Panc1 (cell line): ENCODE results near the gene OR52W1. TPM values are rescaled to one million over a fixed set of nuclear protein-coding genes. Genes with fewer than 3 reads are reported as not detected.

ENCODE experiments used
- ATAC-seq: fragments of 200-7000 bp; cut with Tn5 transposase; 2 replicates; pipeline ENCODE4 v1.9.1; 2020; ENCODE audit warnings: mild to moderate bottlenecking, moderate library complexity
- BruUV-seq: library from RNA; stranded (reverse); fragments of 400-500 nt; replicated peaks from 2 replicates; lab custom pipeline; 2021; lab: Mats Ljungman, UMichigan
- CTCF ChIA-PET: fragments of 300-600 bp; sonication (Branson Sonifier 250); formaldehyde crosslinking; loops from one replicate; lab custom pipeline; 2022; ENCODE audit warnings: antibody characterized with exemption; lab: Charles Lee
- POLR2A ChIA-PET: fragments of 300-600 bp; sonication (Branson Sonifier 250); formaldehyde crosslinking; loops from one replicate; lab custom pipeline; 2022; ENCODE audit warnings: antibody characterized with exemption; lab: Charles Lee
- DNase-seq: peaks from one replicate; pipeline ENCODE4 v3.0.0-alpha.2; 2010; ENCODE audit warnings: low read depth, low spot score
- H3K27ac ChIP-seq: 2 replicates; pipeline ENCODE4 v1.5.1; 2011; ENCODE audit warnings: mild to moderate bottlenecking, low read length, inconsistent platforms
- H3K27me3 ChIP-seq: fragments of 200-500 bp; sonication (Bioruptor generic); 2 replicates; pipeline ENCODE4 v1.6.0; 2014; ENCODE audit warnings: low read length, inconsistent platforms; ENCODE audit not compliant: control insufficient read depth, insufficient read depth
- H3K36me3 ChIP-seq: fragments of 200-500 bp; sonication (Bioruptor generic); 2 replicates; pipeline ENCODE4 v1.5.1; 2014; ENCODE audit warnings: inconsistent platforms, mild to moderate bottlenecking, low read length, moderate library complexity; ENCODE audit not compliant: control insufficient read depth, insufficient read depth
- H3K4me1 ChIP-seq: 2 replicates; pipeline ENCODE4 v1.5.1; 2011; ENCODE audit warnings: inconsistent platforms, mild to moderate bottlenecking, low read length, moderate library complexity; ENCODE audit not compliant: control insufficient read depth, insufficient read depth
- H3K4me3 ChIP-seq, 2 experiments: 2 replicates each; pipeline ENCODE4 v1.5.1; 2011 to 2012; ENCODE audit warnings: low read depth in 2 of 2, low read length in 2 of 2, mild to moderate bottlenecking in 2 of 2, inconsistent platforms in 1 of 2, moderate library complexity in 1 of 2
- H3K9me3 ChIP-seq: fragments of 200-500 bp; sonication (Bioruptor generic); 2 replicates; pipeline ENCODE4 v1.5.1; 2014; ENCODE audit warnings: low read depth, mild to moderate bottlenecking, inconsistent platforms, low read length, moderate library complexity; ENCODE audit not compliant: control insufficient read depth, insufficient read depth
- POLR2AphosphoS5 ChIP-seq: IDR thresholded peaks from 2 replicates; pipeline ENCODE4 v1.6.1; 2012; ENCODE audit warnings: mild to moderate bottlenecking, low read depth, low read length, moderate library complexity
- SIN3A ChIP-seq: IDR thresholded peaks from 2 replicates; pipeline ENCODE4 v1.6.1; 2012; ENCODE audit warnings: low read depth, mild to moderate bottlenecking, low read length, moderate library complexity, borderline replicate concordance; ENCODE audit not compliant: insufficient read depth
- TCF7L2 ChIP-seq: IDR thresholded peaks from 2 replicates; pipeline ENCODE4 v1.6.1; 2011; ENCODE audit warnings: mild to moderate bottlenecking, low read depth, low read length, inconsistent platforms
- in situ Hi-C: cut with HindIII; loops from 2 replicates; pipeline ENCODE4 v1.10.0; 2016; ENCODE audit warnings: low sequenced_read_pairs, low pct_unique_long_range_greater_than_20kb
- intact Hi-C: fragments of 100-400 bp; cut with micrococcal nuclease; formaldehyde crosslinking; loops from one replicate; pipeline ENCODE4 v1.10.0; 2022; ENCODE audit not compliant: unreplicated experiment
- total RNA-seq: library from RNA; stranded (reverse); gene quantifications from one replicate; pipeline ENCODE4 v1.2.1, GENCODE V29; 2021; ENCODE audit not compliant: unreplicated experiment
- TF ChIP-seq, protein P1 (sequence below), 2 experiments: IDR thresholded peaks; 2 replicates each; pipeline ENCODE4 v1.6.1; 2011 to 2012; ENCODE audit warnings: low read depth in 2 of 2, control low read depth in 1 of 2, low read length in 1 of 2, mild to moderate bottlenecking in 1 of 2, moderate library complexity in 1 of 2; ENCODE audit not compliant: insufficient read depth in 1 of 2
- TF ChIP-seq, protein P2 (sequence below): fragments of 450-650 bp; IDR thresholded peaks from 2 replicates; pipeline ENCODE4 v1.5.1; 2017; ENCODE audit warnings: mild to moderate bottlenecking

Gene OR52W1
- total RNA-seq, 1 experiment from 2014 or later: not detected

DNA sequence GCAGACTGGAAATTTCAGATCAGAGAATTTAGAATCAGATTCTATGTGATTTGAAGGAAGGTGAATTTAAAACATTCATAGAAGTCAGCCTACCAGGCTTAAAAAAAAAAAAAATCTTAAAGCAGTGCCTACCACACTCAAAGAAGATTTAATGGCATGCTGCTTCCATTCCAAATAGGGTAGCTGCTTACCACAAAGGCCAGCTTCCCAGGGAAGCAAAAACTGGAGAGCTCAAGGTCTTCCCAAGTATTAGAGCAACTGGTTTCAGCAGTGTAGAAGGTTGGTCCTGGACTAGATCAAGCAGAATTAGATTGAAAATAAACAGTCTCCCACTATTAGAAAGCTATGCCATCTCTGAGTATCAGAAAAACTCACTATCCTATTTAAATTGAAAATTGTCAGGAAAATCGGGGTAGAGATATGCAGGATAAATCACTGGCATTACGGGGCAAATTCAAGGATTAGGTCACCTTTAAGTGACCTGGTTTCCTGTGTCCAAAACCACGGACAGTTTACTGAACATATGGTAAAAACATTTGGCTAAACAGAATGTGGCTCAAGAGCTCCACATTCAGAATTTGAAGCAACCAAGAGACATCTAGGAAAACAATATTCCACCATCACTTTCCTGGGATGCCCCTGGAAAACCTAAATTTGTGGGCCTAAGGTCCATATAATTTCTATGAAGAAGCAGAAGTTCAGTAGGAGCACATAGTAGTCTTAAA lies 7.6 kb downstream of the OR52W1 start:
- intact Hi-C loops (no loop called here), in situ Hi-C loops (no loop called here)
- no peaks in the 10 kb centered on the region; the same call in 1 of the 2 replicates for H3K36me3 ChIP-seq
- TF ChIP-seq POLR2AphosphoS5: no peak
- TF ChIP-seq, protein P1, sequence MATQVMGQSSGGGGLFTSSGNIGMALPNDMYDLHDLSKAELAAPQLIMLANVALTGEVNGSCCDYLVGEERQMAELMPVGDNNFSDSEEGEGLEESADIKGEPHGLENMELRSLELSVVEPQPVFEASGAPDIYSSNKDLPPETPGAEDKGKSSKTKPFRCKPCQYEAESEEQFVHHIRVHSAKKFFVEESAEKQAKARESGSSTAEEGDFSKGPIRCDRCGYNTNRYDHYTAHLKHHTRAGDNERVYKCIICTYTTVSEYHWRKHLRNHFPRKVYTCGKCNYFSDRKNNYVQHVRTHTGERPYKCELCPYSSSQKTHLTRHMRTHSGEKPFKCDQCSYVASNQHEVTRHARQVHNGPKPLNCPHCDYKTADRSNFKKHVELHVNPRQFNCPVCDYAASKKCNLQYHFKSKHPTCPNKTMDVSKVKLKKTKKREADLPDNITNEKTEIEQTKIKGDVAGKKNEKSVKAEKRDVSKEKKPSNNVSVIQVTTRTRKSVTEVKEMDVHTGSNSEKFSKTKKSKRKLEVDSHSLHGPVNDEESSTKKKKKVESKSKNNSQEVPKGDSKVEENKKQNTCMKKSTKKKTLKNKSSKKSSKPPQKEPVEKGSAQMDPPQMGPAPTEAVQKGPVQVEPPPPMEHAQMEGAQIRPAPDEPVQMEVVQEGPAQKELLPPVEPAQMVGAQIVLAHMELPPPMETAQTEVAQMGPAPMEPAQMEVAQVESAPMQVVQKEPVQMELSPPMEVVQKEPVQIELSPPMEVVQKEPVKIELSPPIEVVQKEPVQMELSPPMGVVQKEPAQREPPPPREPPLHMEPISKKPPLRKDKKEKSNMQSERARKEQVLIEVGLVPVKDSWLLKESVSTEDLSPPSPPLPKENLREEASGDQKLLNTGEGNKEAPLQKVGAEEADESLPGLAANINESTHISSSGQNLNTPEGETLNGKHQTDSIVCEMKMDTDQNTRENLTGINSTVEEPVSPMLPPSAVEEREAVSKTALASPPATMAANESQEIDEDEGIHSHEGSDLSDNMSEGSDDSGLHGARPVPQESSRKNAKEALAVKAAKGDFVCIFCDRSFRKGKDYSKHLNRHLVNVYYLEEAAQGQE (IDR thresholded peaks at IDR 0.05; ENCODE audit: insufficient read depth in 1 of 2, low read depth in 2 of 2, low read length in 1 of 2): no peak
- TF ChIP-seq TCF7L2: no peak
- no peak for TF ChIP-seq SIN3A
- TF ChIP-seq, protein P2, sequence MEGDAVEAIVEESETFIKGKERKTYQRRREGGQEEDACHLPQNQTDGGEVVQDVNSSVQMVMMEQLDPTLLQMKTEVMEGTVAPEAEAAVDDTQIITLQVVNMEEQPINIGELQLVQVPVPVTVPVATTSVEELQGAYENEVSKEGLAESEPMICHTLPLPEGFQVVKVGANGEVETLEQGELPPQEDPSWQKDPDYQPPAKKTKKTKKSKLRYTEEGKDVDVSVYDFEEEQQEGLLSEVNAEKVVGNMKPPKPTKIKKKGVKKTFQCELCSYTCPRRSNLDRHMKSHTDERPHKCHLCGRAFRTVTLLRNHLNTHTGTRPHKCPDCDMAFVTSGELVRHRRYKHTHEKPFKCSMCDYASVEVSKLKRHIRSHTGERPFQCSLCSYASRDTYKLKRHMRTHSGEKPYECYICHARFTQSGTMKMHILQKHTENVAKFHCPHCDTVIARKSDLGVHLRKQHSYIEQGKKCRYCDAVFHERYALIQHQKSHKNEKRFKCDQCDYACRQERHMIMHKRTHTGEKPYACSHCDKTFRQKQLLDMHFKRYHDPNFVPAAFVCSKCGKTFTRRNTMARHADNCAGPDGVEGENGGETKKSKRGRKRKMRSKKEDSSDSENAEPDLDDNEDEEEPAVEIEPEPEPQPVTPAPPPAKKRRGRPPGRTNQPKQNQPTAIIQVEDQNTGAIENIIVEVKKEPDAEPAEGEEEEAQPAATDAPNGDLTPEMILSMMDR: no peak
- no peak overlapping the region for H3K4me3 ChIP-seq
- no peaks in the 10 kb centered on the region for H3K9me3 ChIP-seq
- BruUV-seq: no TSS peak
- H3K27me3 ChIP-seq: no peaks in the 10 kb centered on the region
- H3K27ac ChIP-seq: no peak overlapping the region
- POLR2A ChIA-PET: no interaction called here
- no peak for ATAC-seq
- DNase-seq: no peak
- H3K4me1 ChIP-seq: no peaks in the 10 kb centered on the region
- CTCF ChIA-PET: interaction anchor here (0.6 kb wide), 1 partner anchor 49 kb away, joined by 3 read pairs; no protein-coding TSS in a partner anchor

DNA sequence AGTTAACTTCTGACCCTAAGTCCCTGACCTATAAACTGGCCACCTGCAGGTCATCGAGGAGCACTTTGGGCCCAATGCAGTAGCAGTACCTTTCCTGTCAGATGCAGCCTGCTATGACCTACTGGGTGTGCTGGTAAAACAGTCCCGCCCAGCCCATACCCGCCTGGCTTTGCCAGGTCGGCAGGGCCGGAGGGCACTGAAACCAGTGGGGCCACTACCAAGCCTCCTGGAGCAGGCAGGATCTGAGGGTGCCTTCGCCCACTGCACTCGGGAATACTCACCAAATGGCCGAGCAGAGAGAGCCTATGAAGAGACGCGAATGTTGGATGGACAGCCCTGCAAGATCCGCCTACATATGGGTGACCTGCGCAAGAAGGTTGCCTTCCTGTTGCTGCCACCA lies 10.8 kb downstream of the OR52W1 start:
- Histone ChIP-seq H3K36me3 (no peaks in the 10 kb centered on the region; the same call in 1 of the 2 replicates), H3K27me3 (no peaks in the 10 kb centered on the region), H3K9me3 (no peaks in the 10 kb centered on the region), H3K4me1 (no peaks in the 10 kb centered on the region), H3K4me3 (no peak overlapping the region), H3K27ac (no peak overlapping the region)
- intact Hi-C loops (no loop called here), in situ Hi-C loops (no loop called here)
- DNase-seq: no peak
- 0 out of 2 replicates have a peak, but pooled peaks have one; percentile 31 for ATAC-seq
- TF ChIP-seq SIN3A (no peak), TCF7L2 (no peak)
- no TSS peak for BruUV-seq
- POLR2A ChIA-PET: no interaction called here
- CTCF ChIA-PET: no interaction called here
